ENCODE results near the gene KLC3.

- TF ChIP-seq POLR2A (IDR thresholded peaks at IDR 0.05): no peak
- no peak for TF ChIP-seq CTCF (IDR thresholded peaks at IDR 0.05)
These were observed 19.4 kb upstream of the KLC3 start for GRCh38 chr19:45320997-45321775.
